HepG2 (cell line): Measurements from ENCODE around the gene ACSL3. TPM values are rescaled to one million over a fixed set of nuclear protein-coding genes. Genes with fewer than 3 reads are reported as not detected.
A peak's percentile ranks its signal among the peaks of the same experiment; 100 is the strongest.

Experiments used
- BORCS8-MEF2B ChIP-seq: sonication (generic); formaldehyde crosslinking; IDR thresholded peaks from 2 replicates; pipeline ENCODE4 v1.8.0; 2022; ENCODE audit warnings: mild to moderate bottlenecking, missing genetic modification reagents
- CERS6 ChIP-seq: sonication (generic); formaldehyde crosslinking; IDR thresholded peaks from 2 replicates; pipeline ENCODE4 v1.5.0; 2020; ENCODE audit warnings: missing genetic modification reagents
- GMEB2 ChIP-seq: IDR thresholded peaks from 2 replicates; pipeline ENCODE4 v1.6.1; 2016; ENCODE audit warnings: missing biosample characterization, missing genetic modification reagents, low read depth
- KDM3A ChIP-seq: IDR thresholded peaks from 2 replicates; pipeline ENCODE4 v1.6.1; 2018; ENCODE audit warnings: low read depth, missing compliant biosample characterization
- MYC ChIP-seq: sonication (generic); formaldehyde crosslinking; IDR thresholded peaks from 2 replicates; pipeline ENCODE4 v1.9.0; 2021; ENCODE audit warnings: missing genetic modification reagents, borderline replicate concordance
- SP140L ChIP-seq: sonication (generic); formaldehyde crosslinking; IDR thresholded peaks from 2 replicates; pipeline ENCODE4 v1.4.0; 2020; ENCODE audit warnings: missing genetic modification reagents, borderline replicate concordance
- YEATS4 ChIP-seq: sonication (generic); formaldehyde crosslinking; IDR thresholded peaks from 2 replicates; pipeline ENCODE4 v1.4.0; 2020; ENCODE audit warnings: missing genetic modification reagents, borderline replicate concordance
- ZNF225 ChIP-seq: sonication (generic); formaldehyde crosslinking; IDR thresholded peaks from 2 replicates; pipeline ENCODE4 v1.4.0; 2020; ENCODE audit warnings: mild to moderate bottlenecking, missing genetic modification reagents
- ZNF446 ChIP-seq: sonication (generic); formaldehyde crosslinking; IDR thresholded peaks from 2 replicates; pipeline ENCODE4 v1.5.0; 2020; ENCODE audit warnings: mild to moderate bottlenecking, missing genetic modification reagents
- ZNF460 ChIP-seq: sonication (generic); formaldehyde crosslinking; IDR thresholded peaks from 2 replicates; pipeline ENCODE4 v1.5.1; 2020; ENCODE audit warnings: missing genetic modification reagents, mild to moderate bottlenecking, borderline replicate concordance
- ZNF549 ChIP-seq: sonication (generic); formaldehyde crosslinking; IDR thresholded peaks from 2 replicates; pipeline ENCODE4 v1.5.0; 2020; ENCODE audit warnings: missing genetic modification reagents
- ZNF672 ChIP-seq: sonication (generic); formaldehyde crosslinking; IDR thresholded peaks from 2 replicates; pipeline ENCODE4 v1.8.1; 2022; ENCODE audit warnings: missing genetic modification reagents
- ZSCAN9 ChIP-seq: IDR thresholded peaks from 2 replicates; pipeline ENCODE4 v1.6.1; 2016; ENCODE audit warnings: borderline replicate concordance
- polyA plus RNA-seq, 8 experiments: library from polyadenylated mRNA; depleted of rRNA in 3 of 8; stranded (reverse) in 7 of 8; unstranded in 1 of 8; fragments of >200 nt; fragmentation: Illumina TruSeq in 4 of 8; extraction: Trizol in 4 of 8; gene quantifications; 2 replicates each; pipeline versions ENCODE4 v1.2.1 to v1.2.3, GENCODE V29; 2011 to 2016; ENCODE audit warnings: low read depth in 4 of 8, missing spikeins in 1 of 8, mixed read lengths in 1 of 8; ENCODE audit not compliant: insufficient read depth in 1 of 8
- total RNA-seq, 5 experiments: library from RNA; depleted of rRNA; stranded (reverse); fragments of >200 nt; fragmentation: Illumina TruSeq; extraction: Trizol; gene quantifications; 2 replicates each; pipeline ENCODE4 v1.2.3, GENCODE V29; 2016; ENCODE audit warnings: low read depth in 1 of 5
- TF ChIP-seq, protein P1 (sequence below): sonication (generic); formaldehyde crosslinking; IDR thresholded peaks from 2 replicates; pipeline ENCODE4 v1.4.0; 2020; ENCODE audit warnings: missing genetic modification reagents
- TF ChIP-seq, protein P2 (sequence below): sonication (generic); formaldehyde crosslinking; IDR thresholded peaks from 2 replicates; pipeline ENCODE4 v1.5.0; 2020; ENCODE audit warnings: missing genetic modification reagents

ACSL3 gene
- total and polyA plus RNA-seq, 2 of the 13 experiments (the other 11 are each of a cell fraction or from before 2014, with no cell fraction given): 305 to 365 TPM

DNA sequence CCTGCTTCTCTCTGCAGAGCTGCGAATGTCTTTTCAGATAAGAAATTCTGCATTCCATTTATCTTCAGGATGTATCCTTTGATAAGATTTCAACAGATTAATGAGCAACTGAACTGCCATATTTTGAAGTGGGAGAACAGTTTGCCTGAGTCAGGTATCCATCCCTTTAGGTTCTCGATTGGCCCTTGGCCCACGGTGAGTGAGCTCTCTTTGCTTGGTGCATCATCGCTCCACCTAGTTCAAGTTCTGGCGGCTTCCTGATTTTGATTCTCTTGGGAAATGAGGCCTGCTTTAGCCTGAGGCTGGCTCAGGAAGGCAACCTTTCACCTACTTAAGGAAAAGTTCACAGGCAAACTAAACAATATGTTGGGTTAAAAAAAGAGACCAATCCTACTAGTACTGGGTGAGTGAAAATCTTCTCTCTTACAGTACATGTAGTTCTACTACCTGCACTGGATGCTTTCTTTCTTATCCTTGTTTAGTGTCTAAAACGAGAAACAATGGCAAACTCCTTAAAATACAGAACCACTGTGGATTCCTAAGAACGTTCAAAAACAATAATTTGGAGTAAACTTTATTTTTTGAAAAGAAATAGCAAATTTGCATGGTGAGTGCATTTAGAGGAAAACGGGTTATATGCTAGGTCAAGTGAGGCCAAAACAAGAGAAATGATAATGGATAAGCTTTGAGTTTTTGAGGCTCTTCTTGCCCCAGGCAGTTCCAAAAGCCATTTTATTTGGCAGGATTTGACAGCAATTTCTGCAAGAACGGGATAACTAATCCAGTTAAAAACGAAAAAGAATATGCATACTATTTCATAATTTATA, 837 bp upstream of the ACSL3 start (continued):
- no peak for TF ChIP-seq SP140L (CRISPR knock-in tag)
- no peak for TF ChIP-seq BORCS8-MEF2B (CRISPR knock-in tag)
- TF ChIP-seq, protein P1, sequence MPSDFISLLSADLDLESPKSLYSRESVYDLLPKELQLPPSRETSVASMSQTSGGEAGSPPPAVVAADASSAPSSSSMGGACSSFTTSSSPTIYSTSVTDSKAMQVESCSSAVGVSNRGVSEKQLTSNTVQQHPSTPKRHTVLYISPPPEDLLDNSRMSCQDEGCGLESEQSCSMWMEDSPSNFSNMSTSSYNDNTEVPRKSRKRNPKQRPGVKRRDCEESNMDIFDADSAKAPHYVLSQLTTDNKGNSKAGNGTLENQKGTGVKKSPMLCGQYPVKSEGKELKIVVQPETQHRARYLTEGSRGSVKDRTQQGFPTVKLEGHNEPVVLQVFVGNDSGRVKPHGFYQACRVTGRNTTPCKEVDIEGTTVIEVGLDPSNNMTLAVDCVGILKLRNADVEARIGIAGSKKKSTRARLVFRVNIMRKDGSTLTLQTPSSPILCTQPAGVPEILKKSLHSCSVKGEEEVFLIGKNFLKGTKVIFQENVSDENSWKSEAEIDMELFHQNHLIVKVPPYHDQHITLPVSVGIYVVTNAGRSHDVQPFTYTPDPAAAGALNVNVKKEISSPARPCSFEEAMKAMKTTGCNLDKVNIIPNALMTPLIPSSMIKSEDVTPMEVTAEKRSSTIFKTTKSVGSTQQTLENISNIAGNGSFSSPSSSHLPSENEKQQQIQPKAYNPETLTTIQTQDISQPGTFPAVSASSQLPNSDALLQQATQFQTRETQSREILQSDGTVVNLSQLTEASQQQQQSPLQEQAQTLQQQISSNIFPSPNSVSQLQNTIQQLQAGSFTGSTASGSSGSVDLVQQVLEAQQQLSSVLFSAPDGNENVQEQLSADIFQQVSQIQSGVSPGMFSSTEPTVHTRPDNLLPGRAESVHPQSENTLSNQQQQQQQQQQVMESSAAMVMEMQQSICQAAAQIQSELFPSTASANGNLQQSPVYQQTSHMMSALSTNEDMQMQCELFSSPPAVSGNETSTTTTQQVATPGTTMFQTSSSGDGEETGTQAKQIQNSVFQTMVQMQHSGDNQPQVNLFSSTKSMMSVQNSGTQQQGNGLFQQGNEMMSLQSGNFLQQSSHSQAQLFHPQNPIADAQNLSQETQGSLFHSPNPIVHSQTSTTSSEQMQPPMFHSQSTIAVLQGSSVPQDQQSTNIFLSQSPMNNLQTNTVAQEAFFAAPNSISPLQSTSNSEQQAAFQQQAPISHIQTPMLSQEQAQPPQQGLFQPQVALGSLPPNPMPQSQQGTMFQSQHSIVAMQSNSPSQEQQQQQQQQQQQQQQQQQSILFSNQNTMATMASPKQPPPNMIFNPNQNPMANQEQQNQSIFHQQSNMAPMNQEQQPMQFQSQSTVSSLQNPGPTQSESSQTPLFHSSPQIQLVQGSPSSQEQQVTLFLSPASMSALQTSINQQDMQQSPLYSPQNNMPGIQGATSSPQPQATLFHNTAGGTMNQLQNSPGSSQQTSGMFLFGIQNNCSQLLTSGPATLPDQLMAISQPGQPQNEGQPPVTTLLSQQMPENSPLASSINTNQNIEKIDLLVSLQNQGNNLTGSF (CRISPR knock-in tag): no peak
- no peak for TF ChIP-seq KDM3A (CRISPR knock-in tag)
- peak; percentile 69; the same call in 1 of the 2 replicates for TF ChIP-seq ZSCAN9 (CRISPR knock-in tag)
- no peak for TF ChIP-seq ZNF549 (CRISPR knock-in tag)
- no peak for TF ChIP-seq ZNF672 (CRISPR knock-in tag)
- TF ChIP-seq GMEB2 (CRISPR knock-in tag): no peak
- no peak for TF ChIP-seq ZNF446 (CRISPR knock-in tag)
- no peak for TF ChIP-seq ZNF225 (CRISPR knock-in tag)
- no peak for TF ChIP-seq CERS6
- TF ChIP-seq YEATS4 (CRISPR knock-in tag): no peak
- no peak for TF ChIP-seq ZNF460 (CRISPR knock-in tag)
- no peak for TF ChIP-seq MYC (CRISPR knock-in tag)
- TF ChIP-seq, protein P2, sequence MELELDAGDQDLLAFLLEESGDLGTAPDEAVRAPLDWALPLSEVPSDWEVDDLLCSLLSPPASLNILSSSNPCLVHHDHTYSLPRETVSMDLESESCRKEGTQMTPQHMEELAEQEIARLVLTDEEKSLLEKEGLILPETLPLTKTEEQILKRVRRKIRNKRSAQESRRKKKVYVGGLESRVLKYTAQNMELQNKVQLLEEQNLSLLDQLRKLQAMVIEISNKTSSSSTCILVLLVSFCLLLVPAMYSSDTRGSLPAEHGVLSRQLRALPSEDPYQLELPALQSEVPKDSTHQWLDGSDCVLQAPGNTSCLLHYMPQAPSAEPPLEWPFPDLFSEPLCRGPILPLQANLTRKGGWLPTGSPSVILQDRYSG (CRISPR knock-in tag): no peak
